PC-3 (cell line): ENCODE measurements around the gene ILK. TPM values are rescaled to one million over a fixed set of nuclear protein-coding genes. Genes with fewer than 3 reads are reported as not detected.
A peak's percentile ranks its signal among the peaks of the same experiment; 100 is the strongest.

Experiments
- ATAC-seq: fragments of 200-7000 bp; cut with Tn5 transposase; 2 replicates; pipeline ENCODE4 v1.9.1; 2020; ENCODE audit warnings: mild to moderate bottlenecking, moderate library complexity
- BruUV-seq: library from RNA; stranded (reverse); fragments of 400-500 nt; replicated peaks from 2 replicates; lab custom pipeline; 2021; lab: Mats Ljungman, UMichigan
- CTCF ChIA-PET: fragments of 300-600 bp; sonication (Branson Sonifier 250); formaldehyde crosslinking; loops from one replicate; lab custom pipeline; 2022; ENCODE audit warnings: antibody characterized with exemption; lab: Charles Lee
- POLR2A ChIA-PET: fragments of 300-600 bp; sonication (Branson Sonifier 250); formaldehyde crosslinking; loops from one replicate; lab custom pipeline; 2022; ENCODE audit warnings: antibody characterized with exemption; ENCODE audit not compliant: unreplicated experiment; lab: Charles Lee
- DNase-seq: peaks from one replicate; pipeline ENCODE4 v3.0.0-alpha.2; 2015
- H2AFZ ChIP-seq: fragments of 300-600 bp; sonication (generic); 2 replicates; pipeline ENCODE4 v1.6.0; 2016; ENCODE audit warnings: antibody characterized with exemption, low read length
- H3F3A ChIP-seq: fragments of 300-600 bp; sonication (generic); one replicate; pipeline ENCODE4 v1.6.0; 2017; ENCODE audit warnings: antibody characterized with exemption, low read length, control low read depth, mild to moderate bottlenecking; ENCODE audit not compliant: unreplicated experiment
- H3K27ac ChIP-seq: fragments of 300-600 bp; sonication (generic); 2 replicates; pipeline ENCODE4 v1.5.1; 2016; ENCODE audit warnings: mild to moderate bottlenecking, low read length
- H3K27me3 ChIP-seq: fragments of 300-600 bp; sonication (generic); 2 replicates; pipeline ENCODE4 v1.6.1; 2016; ENCODE audit warnings: low read length, mixed read lengths
- H3K36me3 ChIP-seq: fragments of 300-600 bp; sonication (generic); 2 replicates; pipeline ENCODE4 v1.6.1; 2016; ENCODE audit warnings: low read depth, mixed run types, low read length, mixed read lengths
- H3K4me1 ChIP-seq: fragments of 300-600 bp; sonication (generic); 2 replicates; pipeline ENCODE4 v1.5.1; 2016; ENCODE audit warnings: low read length; ENCODE audit not compliant: insufficient read depth
- H3K4me2 ChIP-seq: fragments of 300-600 bp; sonication (generic); 2 replicates; pipeline ENCODE4 v1.6.0; 2016; ENCODE audit warnings: low read length
- H3K4me3 ChIP-seq: fragments of 300-600 bp; sonication (generic); 2 replicates; pipeline ENCODE4 v1.5.1; 2016; ENCODE audit warnings: mild to moderate bottlenecking, low read length, mixed read lengths
- H3K79me2 ChIP-seq: fragments of 300-600 bp; sonication (generic); 2 replicates; pipeline ENCODE4 v1.6.1; 2017; ENCODE audit warnings: low read length, mixed read lengths
- H3K9ac ChIP-seq: fragments of 300-600 bp; sonication (generic); 2 replicates; pipeline ENCODE4 v1.6.0; 2016; ENCODE audit warnings: mild to moderate bottlenecking, low read length
- H3K9me2 ChIP-seq: fragments of 300-600 bp; sonication (generic); replicated peaks from 2 replicates; pipeline ENCODE4 v1.6.1; 2016; ENCODE audit warnings: mixed run types, low read length, mixed read lengths
- H3K9me3 ChIP-seq: fragments of 300-600 bp; sonication (generic); 2 replicates; pipeline ENCODE4 v1.6.1; 2016; ENCODE audit warnings: low read length, mixed read lengths
- H4K20me1 ChIP-seq: fragments of 300-600 bp; sonication (generic); 2 replicates; pipeline ENCODE4 v1.6.1; 2016; ENCODE audit warnings: low read length, mixed read lengths
- EZH2 ChIP-seq: fragments of 300-600 bp; sonication (generic); IDR thresholded peaks from one replicate; pipeline ENCODE4 v1.6.1; 2017; ENCODE audit warnings: antibody characterized with exemption, mild to moderate bottlenecking, low read length; ENCODE audit not compliant: unreplicated experiment
- EZH2phosphoT487 ChIP-seq: fragments of 300-600 bp; sonication (generic); IDR thresholded peaks from 2 replicates; pipeline ENCODE4 v1.6.1; 2018; ENCODE audit warnings: mild to moderate bottlenecking, antibody characterized with exemption, low read length, borderline replicate concordance
- intact Hi-C: fragments of 100-400 bp; cut with micrococcal nuclease; formaldehyde crosslinking; loops from 2 replicates; pipeline ENCODE4 v1.9.0; 2023
- total RNA-seq: library from RNA; depleted of rRNA; stranded (reverse); fragments of >200 nt; gene quantifications from 2 replicates; pipeline ENCODE4 v1.2.3, GENCODE V29; 2014
- TF ChIP-seq, protein P1 (sequence below): fragments of 300-600 bp; sonication (generic); conservative IDR thresholded peaks from 2 replicates; pipeline ENCODE4 v1.5.1; 2017; ENCODE audit warnings: antibody characterized with exemption, low read depth, mild to moderate bottlenecking, low read length

The ILK gene
- total RNA-seq, 1 experiment from 2014 or later = 73.9 TPM

DNA sequence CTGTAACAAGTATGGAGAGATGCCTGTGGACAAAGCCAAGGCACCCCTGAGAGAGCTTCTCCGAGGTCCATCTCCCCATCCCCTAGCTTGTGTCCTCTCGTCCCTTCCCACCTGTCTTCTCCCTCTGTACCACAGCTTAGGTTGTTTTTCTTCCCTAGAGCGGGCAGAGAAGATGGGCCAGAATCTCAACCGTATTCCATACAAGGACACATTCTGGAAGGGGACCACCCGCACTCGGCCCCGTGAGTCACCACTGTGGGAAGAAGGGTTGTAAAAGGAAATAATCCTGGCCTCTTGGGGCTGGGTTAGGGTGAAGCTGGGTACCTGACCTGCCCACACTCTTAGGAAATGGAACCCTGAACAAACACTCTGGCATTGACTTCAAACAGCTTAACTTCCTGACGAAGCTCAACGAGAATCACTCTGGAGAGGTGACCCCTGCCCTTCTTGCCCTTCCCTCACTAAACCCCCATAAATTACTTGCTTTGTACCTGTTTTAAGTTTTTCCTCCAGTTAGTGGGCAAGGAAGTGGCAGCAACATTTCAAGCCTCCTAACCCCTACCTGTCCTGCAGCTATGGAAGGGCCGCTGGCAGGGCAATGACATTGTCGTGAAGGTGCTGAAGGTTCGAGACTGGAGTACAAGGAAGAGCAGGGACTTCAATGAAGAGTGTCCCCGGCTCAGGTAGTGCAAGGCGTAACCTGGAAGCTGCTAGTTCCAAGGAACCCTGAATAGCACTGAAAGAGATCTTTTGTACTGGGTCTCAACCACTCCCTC is 5.3 kb downstream of the ILK start:
- Histone ChIP-seq H3K27ac (no peak overlapping the region), H3F3A (peaks cover 5% of the 10 kb centered on the region), H3K79me2 (peaks cover 53% of the 10 kb centered on the region), H3K9me3 (no peaks in the 10 kb centered on the region), H4K20me1 (no peaks in the 10 kb centered on the region), H3K9me2 (no peaks in the 10 kb centered on the region), H3K4me3 (no peak overlapping the region), H3K9ac (no peak overlapping the region), H3K4me1 (peaks cover 44% of the 10 kb centered on the region), H3K27me3 (no peaks in the 10 kb centered on the region), H3K36me3 (peaks cover 25% of the 10 kb centered on the region; the same call in 1 of the 2 replicates), H3K4me2 (no peak overlapping the region), H2AFZ (no peak overlapping the region)
- ChIA-PET CTCF (no interaction called here), POLR2A (no interaction called here)
- intact Hi-C loops = loop anchor here (10.0 kb wide), 1 partner anchor 234 kb away; no protein-coding TSS in a partner anchor
- DNase-seq = no peak
- ATAC-seq = no peak
- BruUV-seq = no TSS peak
- TF ChIP-seq, protein P1, sequence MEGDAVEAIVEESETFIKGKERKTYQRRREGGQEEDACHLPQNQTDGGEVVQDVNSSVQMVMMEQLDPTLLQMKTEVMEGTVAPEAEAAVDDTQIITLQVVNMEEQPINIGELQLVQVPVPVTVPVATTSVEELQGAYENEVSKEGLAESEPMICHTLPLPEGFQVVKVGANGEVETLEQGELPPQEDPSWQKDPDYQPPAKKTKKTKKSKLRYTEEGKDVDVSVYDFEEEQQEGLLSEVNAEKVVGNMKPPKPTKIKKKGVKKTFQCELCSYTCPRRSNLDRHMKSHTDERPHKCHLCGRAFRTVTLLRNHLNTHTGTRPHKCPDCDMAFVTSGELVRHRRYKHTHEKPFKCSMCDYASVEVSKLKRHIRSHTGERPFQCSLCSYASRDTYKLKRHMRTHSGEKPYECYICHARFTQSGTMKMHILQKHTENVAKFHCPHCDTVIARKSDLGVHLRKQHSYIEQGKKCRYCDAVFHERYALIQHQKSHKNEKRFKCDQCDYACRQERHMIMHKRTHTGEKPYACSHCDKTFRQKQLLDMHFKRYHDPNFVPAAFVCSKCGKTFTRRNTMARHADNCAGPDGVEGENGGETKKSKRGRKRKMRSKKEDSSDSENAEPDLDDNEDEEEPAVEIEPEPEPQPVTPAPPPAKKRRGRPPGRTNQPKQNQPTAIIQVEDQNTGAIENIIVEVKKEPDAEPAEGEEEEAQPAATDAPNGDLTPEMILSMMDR = no peak
- no peak for TF ChIP-seq EZH2
- TF ChIP-seq EZH2phosphoT487 = no peak

DNA sequence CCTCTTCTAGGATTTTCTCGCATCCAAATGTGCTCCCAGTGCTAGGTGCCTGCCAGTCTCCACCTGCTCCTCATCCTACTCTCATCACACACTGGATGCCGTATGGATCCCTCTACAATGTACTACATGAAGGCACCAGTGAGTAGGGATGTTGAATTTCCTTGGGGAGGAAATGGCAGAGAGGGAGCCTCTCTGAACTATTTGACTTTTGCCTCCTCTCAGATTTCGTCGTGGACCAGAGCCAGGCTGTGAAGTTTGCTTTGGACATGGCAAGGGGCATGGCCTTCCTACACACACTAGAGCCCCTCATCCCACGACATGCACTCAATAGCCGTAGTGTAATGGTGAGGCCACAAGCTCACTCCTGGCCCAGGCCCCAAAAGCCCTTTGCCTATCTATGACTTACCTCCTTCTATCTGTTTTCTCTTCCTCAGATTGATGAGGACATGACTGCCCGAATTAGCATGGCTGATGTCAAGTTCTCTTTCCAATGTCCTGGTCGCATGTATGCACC is 6.0 kb downstream of the ILK start:
- no peaks in the 10 kb centered on the region for H3K27me3 ChIP-seq
- no peaks in the 10 kb centered on the region for H3K9me3 ChIP-seq
- no peak for TF ChIP-seq EZH2phosphoT487
- TF ChIP-seq, protein P1 = no peak
- TF ChIP-seq EZH2 = no peak
- H3K36me3 ChIP-seq = peaks cover 25% of the 10 kb centered on the region; the same call in 1 of the 2 replicates
- H3K79me2 ChIP-seq = peaks cover 46% of the 10 kb centered on the region
- DNase-seq = no peak
- intact Hi-C loops = loop anchor here (5.0 to 10.0 kb wide), 2 partner anchors 58 to 235 kb away; no protein-coding TSS in a partner anchor
- H3K9me2 ChIP-seq = no peaks in the 10 kb centered on the region
- H3K4me3 ChIP-seq = no peak overlapping the region
- H3K4me1 ChIP-seq = peaks cover 43% of the 10 kb centered on the region
- H3F3A ChIP-seq = peaks cover 5% of the 10 kb centered on the region
- no peak for ATAC-seq
- TSS peak; percentile 0 for BruUV-seq
- no peak overlapping the region for H3K9ac ChIP-seq
- POLR2A ChIA-PET = no interaction called here
- CTCF ChIA-PET = no interaction called here
- no peak overlapping the region for H2AFZ ChIP-seq
- no peaks in the 10 kb centered on the region for H4K20me1 ChIP-seq
- no peak overlapping the region for H3K4me2 ChIP-seq
- H3K27ac ChIP-seq = no peak overlapping the region
